ENCODE results near the gene CNEP1R1. TPM values are rescaled to one million over a fixed set of nuclear protein-coding genes. Genes with fewer than 3 reads are reported as not detected.

CNEP1R1 gene
- total and polyA plus RNA-seq, 2 donors (not counting 1 experiment from before 2014, with no cell fraction given): 32.5 to 37.3 TPM

- no peak overlapping the region for H3K4me3 ChIP-seq (replicated peaks in 1 of 4; ENCODE audit: control extremely low read depth in 1 of 4, insufficient read depth in 1 of 4, low read depth in 3 of 4, low read length in 4 of 4)
- no peak overlapping the region for H3K27ac ChIP-seq (ENCODE audit: insufficient read depth, low read length)
- no peak for DNase-seq (ENCODE audit: low read depth in 2 of 2)
- H4K20me1 ChIP-seq (ENCODE audit: control insufficient read depth, extremely low read depth, insufficient read depth, low read length): no peaks in the 10 kb centered on the region
- no peak overlapping the region for H3K9ac ChIP-seq (ENCODE audit: insufficient read depth, low read length)
- H3K9me3 ChIP-seq (ENCODE audit: control insufficient read depth, insufficient read depth, low read depth, low read length): no peaks in the 10 kb centered on the region
- peaks cover 4% of the 10 kb centered on the region for H3K27me3 ChIP-seq (ENCODE audit: control insufficient read depth, insufficient read depth, low read length)
- no peaks in the 10 kb centered on the region for H3K4me1 ChIP-seq (ENCODE audit: control insufficient read depth, extremely low read depth, insufficient read depth, low read length)
- no peaks in the 10 kb centered on the region for H3K79me2 ChIP-seq (ENCODE audit: control insufficient read depth, insufficient read depth, low read length)
- no peaks in the 10 kb centered on the region for H3K36me3 ChIP-seq (ENCODE audit: control insufficient read depth, insufficient read depth, low read length)
- no peak for TF ChIP-seq EZH2 (IDR thresholded peaks at IDR 0.05; ENCODE audit: low read length, missing control alignments)
- TF ChIP-seq, protein P1, sequence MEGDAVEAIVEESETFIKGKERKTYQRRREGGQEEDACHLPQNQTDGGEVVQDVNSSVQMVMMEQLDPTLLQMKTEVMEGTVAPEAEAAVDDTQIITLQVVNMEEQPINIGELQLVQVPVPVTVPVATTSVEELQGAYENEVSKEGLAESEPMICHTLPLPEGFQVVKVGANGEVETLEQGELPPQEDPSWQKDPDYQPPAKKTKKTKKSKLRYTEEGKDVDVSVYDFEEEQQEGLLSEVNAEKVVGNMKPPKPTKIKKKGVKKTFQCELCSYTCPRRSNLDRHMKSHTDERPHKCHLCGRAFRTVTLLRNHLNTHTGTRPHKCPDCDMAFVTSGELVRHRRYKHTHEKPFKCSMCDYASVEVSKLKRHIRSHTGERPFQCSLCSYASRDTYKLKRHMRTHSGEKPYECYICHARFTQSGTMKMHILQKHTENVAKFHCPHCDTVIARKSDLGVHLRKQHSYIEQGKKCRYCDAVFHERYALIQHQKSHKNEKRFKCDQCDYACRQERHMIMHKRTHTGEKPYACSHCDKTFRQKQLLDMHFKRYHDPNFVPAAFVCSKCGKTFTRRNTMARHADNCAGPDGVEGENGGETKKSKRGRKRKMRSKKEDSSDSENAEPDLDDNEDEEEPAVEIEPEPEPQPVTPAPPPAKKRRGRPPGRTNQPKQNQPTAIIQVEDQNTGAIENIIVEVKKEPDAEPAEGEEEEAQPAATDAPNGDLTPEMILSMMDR (conservative IDR thresholded peaks at IDR 0.05 in 1 of 2, IDR thresholded peaks at IDR 0.05 in 1 of 2; ENCODE audit: low read depth in 1 of 2, low read length in 2 of 2): no peak
- H2AFZ ChIP-seq (ENCODE audit: low read length): no peak overlapping the region
- no peak overlapping the region for H3K4me2 ChIP-seq (ENCODE audit: extremely low read depth, insufficient read depth, low read length)
Observed at GRCh38 chr16:50040710-50041109, 15.7 kb downstream of the CNEP1R1 start.

- H2AFZ ChIP-seq (ENCODE audit: low read length): no peak overlapping the region
- H3K79me2 ChIP-seq (ENCODE audit: control insufficient read depth, insufficient read depth, low read length): no peaks in the 10 kb centered on the region
- peaks cover 7% of the 10 kb centered on the region for H3K27me3 ChIP-seq (ENCODE audit: control insufficient read depth, insufficient read depth, low read length)
- H4K20me1 ChIP-seq (ENCODE audit: control insufficient read depth, extremely low read depth, insufficient read depth, low read length): no peaks in the 10 kb centered on the region
- H3K4me3 ChIP-seq (replicated peaks in 1 of 4; ENCODE audit: control extremely low read depth in 1 of 4, insufficient read depth in 1 of 4, low read depth in 3 of 4, low read length in 4 of 4): no peak overlapping the region
- no peaks in the 10 kb centered on the region for H3K4me1 ChIP-seq (ENCODE audit: control insufficient read depth, extremely low read depth, insufficient read depth, low read length)
- H3K9me3 ChIP-seq (ENCODE audit: control insufficient read depth, insufficient read depth, low read depth, low read length): no peaks in the 10 kb centered on the region
- no peak overlapping the region for H3K27ac ChIP-seq (ENCODE audit: insufficient read depth, low read length)
- H3K4me2 ChIP-seq (ENCODE audit: extremely low read depth, insufficient read depth, low read length): no peak overlapping the region
- DNase-seq (ENCODE audit: low read depth in 2 of 2): no peak
- no peaks in the 10 kb centered on the region for H3K36me3 ChIP-seq (ENCODE audit: control insufficient read depth, insufficient read depth, low read length)
- no peak overlapping the region for H3K9ac ChIP-seq (ENCODE audit: insufficient read depth, low read length)
- TF ChIP-seq, protein P1 (conservative IDR thresholded peaks at IDR 0.05 in 1 of 2, IDR thresholded peaks at IDR 0.05 in 1 of 2; ENCODE audit: low read depth in 1 of 2, low read length in 2 of 2): no peak
- TF ChIP-seq EZH2 (IDR thresholded peaks at IDR 0.05; ENCODE audit: low read length, missing control alignments): no peak
Observed at GRCh38 chr16:50043358-50043757, 18.3 kb downstream of the CNEP1R1 start.

DNA sequence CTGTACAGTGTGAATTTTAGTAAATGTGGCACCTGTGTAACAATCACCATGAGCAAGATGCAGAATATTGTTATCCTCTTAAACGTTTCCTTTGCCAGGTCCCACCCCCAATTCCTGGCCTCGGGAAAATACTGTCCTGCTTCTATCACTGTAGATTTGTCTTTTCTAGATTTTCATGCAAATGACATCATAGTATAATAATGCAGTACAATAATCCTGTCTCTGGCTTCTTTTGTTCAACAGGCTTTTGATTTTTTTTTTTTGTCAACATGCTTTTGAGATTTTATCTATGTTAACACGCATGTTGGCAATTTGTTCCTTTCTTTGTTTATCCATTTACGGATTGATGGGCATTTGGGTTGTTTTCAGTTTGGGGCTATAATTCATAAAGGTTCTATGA lies 20.4 kb downstream of the CNEP1R1 start:
- Histone ChIP-seq H3K79me2 (ENCODE audit: control insufficient read depth, insufficient read depth, low read length) (no peaks in the 10 kb centered on the region), H3K4me2 (ENCODE audit: extremely low read depth, insufficient read depth, low read length) (no peak overlapping the region), H3K9me3 (ENCODE audit: control insufficient read depth, insufficient read depth, low read depth, low read length) (no peaks in the 10 kb centered on the region), H4K20me1 (ENCODE audit: control insufficient read depth, extremely low read depth, insufficient read depth, low read length) (no peaks in the 10 kb centered on the region), H2AFZ (ENCODE audit: low read length) (no peak overlapping the region), H3K36me3 (ENCODE audit: control insufficient read depth, insufficient read depth, low read length) (no peaks in the 10 kb centered on the region), H3K9ac (ENCODE audit: insufficient read depth, low read length) (no peak overlapping the region), H3K4me1 (ENCODE audit: control insufficient read depth, extremely low read depth, insufficient read depth, low read length) (no peaks in the 10 kb centered on the region), H3K27me3 (ENCODE audit: control insufficient read depth, insufficient read depth, low read length) (peaks cover 7% of the 10 kb centered on the region), H3K4me3 (replicated peaks in 1 of 4; ENCODE audit: control extremely low read depth in 1 of 4, insufficient read depth in 1 of 4, low read depth in 3 of 4, low read length in 4 of 4) (no peak overlapping the region), H3K27ac (ENCODE audit: insufficient read depth, low read length) (no peak overlapping the region)
- no peak for TF ChIP-seq EZH2 (IDR thresholded peaks at IDR 0.05; ENCODE audit: low read length, missing control alignments)
- TF ChIP-seq, protein P1 (conservative IDR thresholded peaks at IDR 0.05 in 1 of 2, IDR thresholded peaks at IDR 0.05 in 1 of 2; ENCODE audit: low read depth in 1 of 2, low read length in 2 of 2): no peak
- DNase-seq (ENCODE audit: low read depth in 2 of 2): no peak

All from fibroblast of lung (primary cell).